Muscle layer of duodenum (tissue), 2 donors: ENCODE measurements around the gene SLITRK3.

Experiments used
- H3K27ac ChIP-seq: one replicate; pipeline ENCODE4 v1.7.0; 2013; ENCODE audit warnings: mild to moderate bottlenecking, low read length
- H3K27me3 ChIP-seq: one replicate; pipeline ENCODE4 v1.7.0; 2013; ENCODE audit warnings: low read depth, mild to moderate bottlenecking, control low read depth, low read length
- H3K36me3 ChIP-seq, 2 donors: one replicate each; pipeline ENCODE4 v1.7.0; 2013; ENCODE audit warnings: low read length in 2 of 2, control low read depth in 1 of 2, mild to moderate bottlenecking in 1 of 2; ENCODE audit not compliant: insufficient read depth in 2 of 2, control insufficient read depth in 1 of 2
- H3K4me1 ChIP-seq, 2 donors: one replicate each; pipeline ENCODE4 v1.7.0; 2013; ENCODE audit warnings: low read length in 2 of 2, mild to moderate bottlenecking in 2 of 2, control low read depth in 1 of 2, moderate library complexity in 1 of 2; ENCODE audit not compliant: insufficient read depth in 2 of 2, control insufficient read depth in 1 of 2
- H3K4me3 ChIP-seq, 2 donors: one replicate each; pipeline ENCODE4 v1.7.0; 2013; ENCODE audit warnings: low read length in 2 of 2, low read depth in 1 of 2, mild to moderate bottlenecking in 1 of 2
- H3K9me3 ChIP-seq, 2 donors: one replicate each; pipeline ENCODE4 v1.7.0; 2013; ENCODE audit warnings: low read length in 2 of 2, control low read depth in 1 of 2, mild to moderate bottlenecking in 1 of 2; ENCODE audit not compliant: control insufficient read depth in 1 of 2
- donor health status: healthy.

The SLITRK3 gene

GRCh38 chr3:165202995-165203394, 6.8 kb upstream of the SLITRK3 start:
- Histone ChIP-seq H3K9me3 (no peaks in the 10 kb centered on the region), H3K36me3 (no peaks in the 10 kb centered on the region), H3K4me3 (no peak overlapping the region), H3K4me1 (peaks cover 0 to 4% of the 10 kb centered on the region in 2 donors), H3K27ac (no peak overlapping the region), H3K27me3 (no peaks in the 10 kb centered on the region)

- H3K27ac ChIP-seq = no peak overlapping the region
- H3K27me3 ChIP-seq = peaks cover 6% of the 10 kb centered on the region
- H3K36me3 ChIP-seq = no peaks in the 10 kb centered on the region
- H3K9me3 ChIP-seq = no peaks in the 10 kb centered on the region
- H3K4me3 ChIP-seq = no peak overlapping the region
- H3K4me1 ChIP-seq = peaks cover 4% of the 10 kb centered on the region in 2 donors
Observed at GRCh38 chr3:165201964-165202363, 5.8 kb upstream of the SLITRK3 start.

DNA sequence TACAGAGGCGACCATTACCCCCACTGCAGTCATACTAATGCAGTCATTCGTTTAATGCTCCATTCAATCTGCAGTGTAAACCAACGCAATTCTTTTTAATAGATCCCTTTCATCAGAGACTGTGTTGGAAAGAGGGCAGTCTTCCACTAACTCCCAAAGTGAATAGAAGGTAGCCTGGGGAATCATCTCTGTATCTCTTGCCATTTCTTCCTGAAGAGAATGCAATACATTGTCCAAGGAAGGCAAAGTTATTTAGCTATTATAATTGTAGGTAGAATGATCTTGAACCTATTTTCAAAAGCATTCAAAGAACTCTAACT, 1.3 kb upstream of the SLITRK3 start:
- peaks cover 43% of the 10 kb centered on the region for H3K27me3 ChIP-seq
- peaks cover 5 to 38% of the 10 kb centered on the region in 2 donors for H3K4me1 ChIP-seq
- no peaks in the 10 kb centered on the region for H3K36me3 ChIP-seq
- no peaks in the 10 kb centered on the region for H3K9me3 ChIP-seq
- H3K27ac ChIP-seq = peak overlapping the region; percentile 3
- peak overlapping the region; percentile 65 to 68 for H3K4me3 ChIP-seq

GRCh38 chr3:165196577-165197480, 645 bp upstream of the SLITRK3 start:
- H3K27ac ChIP-seq = peak overlapping the region; percentile 3
- peak overlapping the region; percentile 65 to 68 for H3K4me3 ChIP-seq
- no peaks in the 10 kb centered on the region for H3K9me3 ChIP-seq
- peaks cover 5 to 38% of the 10 kb centered on the region in 2 donors for H3K4me1 ChIP-seq
- peaks cover 43% of the 10 kb centered on the region for H3K27me3 ChIP-seq
- H3K36me3 ChIP-seq = no peaks in the 10 kb centered on the region

- H3K4me3 ChIP-seq = peak overlapping the region; percentile 65 to 68
- H3K27ac ChIP-seq = no peak overlapping the region
- peaks cover 43% of the 10 kb centered on the region for H3K27me3 ChIP-seq
- H3K9me3 ChIP-seq = no peaks in the 10 kb centered on the region
- H3K36me3 ChIP-seq = no peaks in the 10 kb centered on the region
- H3K4me1 ChIP-seq = peaks cover 5 to 38% of the 10 kb centered on the region in 2 donors
Observed at GRCh38 chr3:165195241-165195639, 944 bp downstream of the SLITRK3 start.

- peaks cover 5 to 38% of the 10 kb centered on the region in 2 donors for H3K4me1 ChIP-seq
- H3K27ac ChIP-seq = no peak overlapping the region
- H3K27me3 ChIP-seq = peaks cover 43% of the 10 kb centered on the region
- H3K4me3 ChIP-seq = peak overlapping the region; percentile 65 to 68
- no peaks in the 10 kb centered on the region for H3K36me3 ChIP-seq
- no peaks in the 10 kb centered on the region for H3K9me3 ChIP-seq
Observed at GRCh38 chr3:165194511-165195240, 1.5 kb downstream of the SLITRK3 start.

DNA sequence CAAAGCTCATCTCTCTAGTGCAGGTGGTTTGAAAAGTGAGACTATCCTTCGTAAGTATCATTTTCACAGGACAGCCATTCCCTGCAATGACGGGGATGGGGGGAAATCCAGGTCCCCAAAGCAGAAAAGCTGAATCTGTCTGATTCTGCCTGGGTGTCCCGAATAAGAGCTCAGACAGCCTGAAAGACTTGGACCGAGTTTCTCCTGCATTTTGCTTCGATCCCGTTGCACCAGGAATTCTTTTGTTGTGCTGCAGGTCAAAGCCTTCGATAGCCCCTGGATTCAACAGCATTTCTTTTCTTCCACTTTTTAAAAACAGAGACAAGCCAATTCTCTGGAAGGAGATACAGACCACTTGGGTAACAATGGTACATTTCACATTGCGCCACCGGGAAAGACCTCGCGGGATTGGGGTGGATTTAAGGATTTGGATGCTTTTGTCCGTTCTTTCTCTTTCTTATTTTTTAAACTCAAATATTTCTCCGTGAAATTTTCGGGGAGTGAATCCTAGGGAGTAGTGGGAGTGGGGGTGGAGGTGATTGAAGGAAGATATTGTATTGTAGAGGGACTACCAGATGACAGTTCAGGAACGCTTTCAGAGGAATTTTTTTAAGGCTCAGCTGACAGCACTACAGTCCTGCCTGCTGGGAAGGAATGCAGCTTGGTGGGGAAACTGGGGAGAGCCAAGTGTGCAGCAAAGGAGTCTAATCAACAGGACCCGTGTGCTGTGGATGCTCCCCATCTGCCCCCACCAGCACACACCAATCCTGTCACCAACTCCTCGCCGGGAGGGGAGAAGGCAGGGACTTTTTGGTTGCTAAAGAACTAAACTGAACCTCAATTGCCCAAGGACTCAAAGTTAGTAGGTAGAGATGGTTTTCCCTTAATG, 2.6 kb downstream of the SLITRK3 start:
- Histone ChIP-seq H3K27ac (no peak overlapping the region), H3K4me1 (peaks cover 5 to 38% of the 10 kb centered on the region in 2 donors), H3K36me3 (no peaks in the 10 kb centered on the region), H3K27me3 (peaks cover 43% of the 10 kb centered on the region), H3K9me3 (no peaks in the 10 kb centered on the region), H3K4me3 (peak overlapping the region; percentile 52 to 68)

DNA sequence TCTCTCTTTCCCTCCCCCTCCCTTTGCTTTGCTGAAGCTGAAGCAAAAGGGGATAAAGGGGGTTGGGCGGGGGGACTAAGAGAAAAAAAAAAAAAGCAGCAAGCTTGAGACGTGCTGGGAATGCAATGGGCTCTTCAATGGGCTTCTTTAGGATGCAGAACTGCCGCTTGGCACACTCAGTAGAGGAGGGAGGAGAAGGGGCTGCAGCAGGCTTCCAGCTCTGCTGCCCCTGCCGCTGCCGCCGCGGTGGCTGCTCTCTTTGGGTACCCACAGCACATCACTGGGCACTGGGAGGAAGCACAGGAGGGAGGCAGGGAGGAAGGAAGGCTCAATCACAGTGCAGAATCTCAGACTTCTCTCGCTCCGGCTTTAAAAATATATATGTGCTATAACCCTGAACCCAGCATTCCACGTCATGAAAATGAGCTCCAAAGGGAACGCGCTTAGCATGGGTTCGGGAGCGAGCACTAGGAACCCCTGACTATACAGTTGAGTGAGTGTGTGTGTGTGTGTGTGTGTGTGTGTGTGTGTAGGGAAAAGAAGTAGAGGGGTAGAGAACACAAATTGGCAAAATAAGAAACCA, 3.5 kb downstream of the SLITRK3 start:
- no peaks in the 10 kb centered on the region for H3K9me3 ChIP-seq
- H3K36me3 ChIP-seq = no peaks in the 10 kb centered on the region
- H3K4me1 ChIP-seq = peaks cover 5 to 38% of the 10 kb centered on the region in 2 donors
- H3K4me3 ChIP-seq = peak overlapping the region; percentile 52 to 68
- peaks cover 43% of the 10 kb centered on the region for H3K27me3 ChIP-seq
- no peak overlapping the region for H3K27ac ChIP-seq

GRCh38 chr3:165191491-165191890, 4.7 kb downstream of the SLITRK3 start:
- Histone ChIP-seq H3K36me3 (no peaks in the 10 kb centered on the region), H3K4me1 (peaks cover 0 to 34% of the 10 kb centered on the region in 2 donors), H3K27me3 (peaks cover 36% of the 10 kb centered on the region), H3K27ac (no peak overlapping the region), H3K4me3 (no peak overlapping the region), H3K9me3 (no peaks in the 10 kb centered on the region)

DNA sequence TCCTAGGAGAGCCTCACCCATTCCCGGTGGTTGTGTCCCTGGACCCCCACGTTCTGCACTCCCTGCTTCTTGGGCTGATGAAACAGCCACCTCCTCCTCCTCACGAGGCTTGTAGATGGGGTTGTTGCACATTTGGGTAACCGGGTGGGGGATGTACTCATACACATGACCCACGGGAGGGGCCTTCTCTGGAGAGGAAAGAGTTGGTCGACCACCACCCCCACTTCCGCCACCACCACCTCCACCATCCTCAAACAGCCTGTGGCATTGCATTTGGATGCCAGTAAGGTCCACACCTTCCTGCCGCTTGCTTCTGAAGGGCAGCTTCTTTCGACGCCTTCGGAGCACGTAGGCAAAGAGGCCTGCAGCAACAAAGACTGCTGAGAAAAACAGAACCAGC, 7.7 kb downstream of the SLITRK3 start:
- no peak overlapping the region for H3K4me3 ChIP-seq
- H3K9me3 ChIP-seq = no peaks in the 10 kb centered on the region
- H3K4me1 ChIP-seq = peaks cover 0 to 7% of the 10 kb centered on the region in 2 donors
- peaks cover 9% of the 10 kb centered on the region for H3K27me3 ChIP-seq
- no peaks in the 10 kb centered on the region for H3K36me3 ChIP-seq
- H3K27ac ChIP-seq = no peak overlapping the region
